ENCODE measurements around the gene CACNA1B. TPM values are rescaled to one million over a fixed set of nuclear protein-coding genes. Genes with fewer than 3 reads are reported as not detected.
"Not testable (repeated sequence)": the region's sequence is repeated elsewhere in the genome, so short reads cannot be mapped to it uniquely, and the experiment has no call there.

CACNA1B gene
- total RNA-seq, 1 experiment from 2014 or later = 7.8 TPM

- Mint-ChIP-seq H3K27me3 (ENCODE audit: low read depth) (peaks cover 20% of the 10 kb centered on the region), H3K4me3 (peak overlapping the region; percentile 92 to 93), H3K9me3 (peaks cover 16 to 39% of the 10 kb centered on the region in 2 experiments), H3K27ac (peak overlapping the region in 2 of 3 experiments; percentile 76 to 92; a peak in 4 of 7 replicates)
- H3K9me3 ChIP-seq (ENCODE audit: control insufficient read depth, low read depth, low read length); H4K5ac ChIP-seq (ENCODE audit: insufficient read length, low read depth, low read length); H3K23ac ChIP-seq (ENCODE audit: insufficient read length, low read depth, low read length); H4K91ac ChIP-seq (ENCODE audit: insufficient read length, low read depth, low read length); H3K4me1 Mint-ChIP-seq; H2BK12ac ChIP-seq (ENCODE audit: insufficient read length, low read depth, low read length); H3K79me2 ChIP-seq (ENCODE audit: insufficient read depth, low read length); H3K27ac ChIP-seq (ENCODE audit: insufficient read length, low read depth, low read length); H3K4me1 ChIP-seq (ENCODE audit: insufficient read depth, low read length); H3K27me3 ChIP-seq (ENCODE audit: insufficient read depth, low read length); H2AFZ ChIP-seq (ENCODE audit: low read length); H3K79me1 ChIP-seq (ENCODE audit: insufficient read depth, low read depth, low read length, poor library complexity, severe bottlenecking); H2BK15ac ChIP-seq (ENCODE audit: low read depth, low read length); H4K8ac ChIP-seq (replicated peaks; ENCODE audit: insufficient read length, low read depth, low read length); H3K4ac ChIP-seq (ENCODE audit: low read depth, low read length); H4K20me1 ChIP-seq (ENCODE audit: control insufficient read depth, insufficient read depth, insufficient read length); H3K4me2 ChIP-seq (ENCODE audit: insufficient read depth, insufficient read length, low read length); H3T11ph ChIP-seq (ENCODE audit: low read length); H3K36me3 Mint-ChIP-seq (ENCODE audit: insufficient read depth in 1 of 3, low read depth in 3 of 3); H2BK20ac ChIP-seq (ENCODE audit: low read depth, low read length, poor library complexity, severe bottlenecking); H2AK5ac ChIP-seq (ENCODE audit: insufficient read length, low read length); H3K23me2 ChIP-seq (ENCODE audit: insufficient read length, low read depth, low read length, poor library complexity, severe bottlenecking); H2BK5ac ChIP-seq (ENCODE audit: insufficient read length, low read length); H3K9ac ChIP-seq (ENCODE audit: extremely low read depth, insufficient read length, low read length); H3K56ac ChIP-seq (ENCODE audit: insufficient read length, low read depth, low read length): not testable (repeated sequence)
- H2BK120ac ChIP-seq (ENCODE audit: low read depth, low read length, poor library complexity, severe bottlenecking) = peak overlapping the region; percentile 69
- no CpG with 5 or more reads among the region's 81 CpGs for WGBS (ENCODE audit: extremely low coverage, insufficient read length, low lambda C conversion rate)
- peak overlapping the region; percentile 87 for H3K18ac ChIP-seq (ENCODE audit: insufficient read length, low read depth, low read length)
- peak; percentile 50 for DNase-seq
- peak overlapping the region; percentile 88 for H3K14ac ChIP-seq (ENCODE audit: insufficient read depth, low read length)
- TF ChIP-seq, protein P1, sequence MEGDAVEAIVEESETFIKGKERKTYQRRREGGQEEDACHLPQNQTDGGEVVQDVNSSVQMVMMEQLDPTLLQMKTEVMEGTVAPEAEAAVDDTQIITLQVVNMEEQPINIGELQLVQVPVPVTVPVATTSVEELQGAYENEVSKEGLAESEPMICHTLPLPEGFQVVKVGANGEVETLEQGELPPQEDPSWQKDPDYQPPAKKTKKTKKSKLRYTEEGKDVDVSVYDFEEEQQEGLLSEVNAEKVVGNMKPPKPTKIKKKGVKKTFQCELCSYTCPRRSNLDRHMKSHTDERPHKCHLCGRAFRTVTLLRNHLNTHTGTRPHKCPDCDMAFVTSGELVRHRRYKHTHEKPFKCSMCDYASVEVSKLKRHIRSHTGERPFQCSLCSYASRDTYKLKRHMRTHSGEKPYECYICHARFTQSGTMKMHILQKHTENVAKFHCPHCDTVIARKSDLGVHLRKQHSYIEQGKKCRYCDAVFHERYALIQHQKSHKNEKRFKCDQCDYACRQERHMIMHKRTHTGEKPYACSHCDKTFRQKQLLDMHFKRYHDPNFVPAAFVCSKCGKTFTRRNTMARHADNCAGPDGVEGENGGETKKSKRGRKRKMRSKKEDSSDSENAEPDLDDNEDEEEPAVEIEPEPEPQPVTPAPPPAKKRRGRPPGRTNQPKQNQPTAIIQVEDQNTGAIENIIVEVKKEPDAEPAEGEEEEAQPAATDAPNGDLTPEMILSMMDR (conservative IDR thresholded peaks at IDR 0.05) = peak; percentile 64
These were observed 272.4 kb downstream of the CACNA1B start for GRCh38 chr9:138149672-138150656.

DNA sequence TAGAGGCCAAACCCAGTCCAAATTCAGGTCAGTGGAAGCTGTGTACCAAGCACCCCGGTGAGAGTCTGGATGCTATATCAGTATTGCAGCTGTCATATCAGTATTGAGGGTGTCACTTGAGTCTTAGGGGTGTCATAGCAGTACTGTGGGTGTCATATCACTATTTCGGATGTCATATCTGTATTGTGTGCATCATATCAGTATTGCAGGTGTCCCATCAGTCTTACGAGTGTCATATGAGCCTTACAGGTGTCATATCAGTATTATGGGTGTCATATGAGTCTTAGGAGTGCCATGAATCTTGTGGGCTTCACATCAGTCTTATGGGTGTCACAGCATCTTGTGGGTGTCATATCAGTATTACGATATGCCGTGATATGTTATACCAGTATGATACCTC lies 278.2 kb downstream of the CACNA1B start:
- H2BK120ac ChIP-seq (ENCODE audit: low read depth, low read length, poor library complexity, severe bottlenecking); H4K20me1 ChIP-seq (ENCODE audit: control insufficient read depth, insufficient read depth, insufficient read length); H3K4ac ChIP-seq (ENCODE audit: low read depth, low read length); H3K4me1 Mint-ChIP-seq; H3K79me1 ChIP-seq (ENCODE audit: insufficient read depth, low read depth, low read length, poor library complexity, severe bottlenecking); H3K14ac ChIP-seq (ENCODE audit: insufficient read depth, low read length); H3K23ac ChIP-seq (ENCODE audit: insufficient read length, low read depth, low read length); H3K18ac ChIP-seq (ENCODE audit: insufficient read length, low read depth, low read length); H3T11ph ChIP-seq (ENCODE audit: low read length); H3K27me3 ChIP-seq (ENCODE audit: insufficient read depth, low read length); H2BK5ac ChIP-seq (ENCODE audit: insufficient read length, low read length); H3K4me3 Mint-ChIP-seq; H3K9ac ChIP-seq (ENCODE audit: extremely low read depth, insufficient read length, low read length); H4K8ac ChIP-seq (replicated peaks; ENCODE audit: insufficient read length, low read depth, low read length); H4K91ac ChIP-seq (ENCODE audit: insufficient read length, low read depth, low read length); DNase-seq; H3K9me3 ChIP-seq (ENCODE audit: control insufficient read depth, low read depth, low read length); H4K5ac ChIP-seq (ENCODE audit: insufficient read length, low read depth, low read length); H3K4me1 ChIP-seq (ENCODE audit: insufficient read depth, low read length); H3K27ac ChIP-seq (ENCODE audit: insufficient read length, low read depth, low read length); H3K27ac Mint-ChIP-seq; H2AK5ac ChIP-seq (ENCODE audit: insufficient read length, low read length); H3K27me3 Mint-ChIP-seq (ENCODE audit: low read depth); H3K79me2 ChIP-seq (ENCODE audit: insufficient read depth, low read length); H3K23me2 ChIP-seq (ENCODE audit: insufficient read length, low read depth, low read length, poor library complexity, severe bottlenecking); H3K4me2 ChIP-seq (ENCODE audit: insufficient read depth, insufficient read length, low read length); H2BK20ac ChIP-seq (ENCODE audit: low read depth, low read length, poor library complexity, severe bottlenecking); H2AFZ ChIP-seq (ENCODE audit: low read length); H2BK12ac ChIP-seq (ENCODE audit: insufficient read length, low read depth, low read length); H2BK15ac ChIP-seq (ENCODE audit: low read depth, low read length); H3K56ac ChIP-seq (ENCODE audit: insufficient read length, low read depth, low read length): not testable (repeated sequence)
- peaks cover 25 to 50% of the 10 kb centered on the region in 2 experiments for H3K9me3 Mint-ChIP-seq
- H3K36me3 Mint-ChIP-seq (ENCODE audit: insufficient read depth in 1 of 3, low read depth in 3 of 3) = peaks cover 4 to 22% (median 9%) of the 10 kb centered on the region in 3 experiments; a peak in 4 of 7 replicates
- WGBS (ENCODE audit: extremely low coverage, insufficient read length, low lambda C conversion rate) = no CpG with 5 or more reads among the region's 5 CpGs
